Fibroblast of skin of scalp (primary cell): Measurements from ENCODE around the gene SNN.

Experiments
- DNase-seq: peaks from one replicate; pipeline ENCODE4 v3.0.0-alpha.2; 2013

SNN gene

GRCh38 chr16:11635679-11636171 is 32.5 kb upstream of the SNN start:
- DNase-seq = no peak

GRCh38 chr16:11636172-11636721 is 32.0 kb upstream of the SNN start:
- no peak for DNase-seq

- no peak for DNase-seq
These were observed 30.9 kb upstream of the SNN start for GRCh38 chr16:11637320-11637719.

- no peak for DNase-seq
These were observed 30.1 kb upstream of the SNN start for GRCh38 chr16:11638140-11638539.

GRCh38 chr16:11639008-11639562 is 29.2 kb upstream of the SNN start:
- no peak for DNase-seq

- peak; percentile 92 for DNase-seq
These were observed 28.0 kb upstream of the SNN start for GRCh38 chr16:11639925-11640899.

GRCh38 chr16:11640987-11641817 is 27.1 kb upstream of the SNN start:
- peak; percentile 61 for DNase-seq

- DNase-seq = no peak
These were observed 25.5 kb upstream of the SNN start for GRCh38 chr16:11642765-11643116.

- no peak for DNase-seq
These were observed 19.0 kb upstream of the SNN start for GRCh38 chr16:11649276-11649675.

- DNase-seq = no peak
These were observed 17.3 kb upstream of the SNN start for GRCh38 chr16:11650641-11651591.

- no peak for DNase-seq
These were observed 16.5 kb upstream of the SNN start for GRCh38 chr16:11651796-11652195.

- DNase-seq = no peak
These were observed 12.6 kb upstream of the SNN start for GRCh38 chr16:11655655-11656054.

GRCh38 chr16:11657556-11657955 is 10.7 kb upstream of the SNN start:
- DNase-seq = no peak

- no peak for DNase-seq
These were observed 9.2 kb upstream of the SNN start for GRCh38 chr16:11658896-11659708.

GRCh38 chr16:11660565-11660964 is 7.7 kb upstream of the SNN start:
- DNase-seq = no peak

GRCh38 chr16:11662582-11662981 is 5.7 kb upstream of the SNN start:
- DNase-seq = no peak

GRCh38 chr16:11665071-11665491 is 3.2 kb upstream of the SNN start:
- DNase-seq = no peak

GRCh38 chr16:11666103-11667055 is 1.9 kb upstream of the SNN start:
- no peak for DNase-seq

- no peak for DNase-seq
These were observed 933 bp upstream of the SNN start for GRCh38 chr16:11667221-11667823.
